ENCODE measurements around the gene CELF6.
"Not testable (repeated sequence)": the region's sequence is repeated elsewhere in the genome, so short reads cannot be mapped to it uniquely, and the experiment has no call there.

The CELF6 gene

GRCh38 chr15:72284781-72285180, 35.2 kb downstream of the CELF6 start:
- Histone ChIP-seq H3K27me3 (ENCODE audit: control insufficient read depth, insufficient read depth, low read length) (peaks cover 8% of the 10 kb centered on the region), H3K4me3 (ENCODE audit: low read depth, low read length) (no peak overlapping the region), H3K36me3 (ENCODE audit: control insufficient read depth, insufficient read depth, low read length) (no peaks in the 10 kb centered on the region), H3K9me3 (ENCODE audit: control insufficient read depth, insufficient read depth, low read length) (no peaks in the 10 kb centered on the region), H3K4me1 (ENCODE audit: control insufficient read depth, insufficient read depth, low read length) (no peaks in the 10 kb centered on the region), H3K9ac (ENCODE audit: low read depth, low read length) (no peak overlapping the region)

DNA sequence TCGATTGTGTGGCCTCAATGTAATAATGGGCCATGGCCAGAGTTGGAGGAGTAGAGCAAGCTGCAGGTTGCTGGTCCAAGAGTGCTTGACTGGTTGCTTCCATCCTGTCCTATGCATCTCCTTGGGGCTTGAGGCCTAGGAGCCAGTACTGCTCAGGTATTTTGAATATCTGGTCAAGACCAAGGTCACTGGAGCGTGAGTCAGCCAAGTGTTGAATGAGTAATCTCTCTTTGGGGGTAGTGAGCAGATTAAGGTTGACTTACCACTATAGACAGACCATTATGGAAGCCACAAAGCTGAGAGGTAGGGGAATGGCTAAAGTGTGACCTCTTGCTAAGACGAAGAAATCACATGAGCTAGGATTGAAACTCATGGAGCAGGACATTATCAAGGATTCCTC, 38.2 kb downstream of the CELF6 start:
- Histone ChIP-seq H3K36me3 (ENCODE audit: control insufficient read depth, insufficient read depth, low read length) (no peaks in the 10 kb centered on the region), H3K9ac (ENCODE audit: low read depth, low read length) (no peak overlapping the region), H3K4me1 (ENCODE audit: control insufficient read depth, insufficient read depth, low read length) (no peaks in the 10 kb centered on the region), H3K9me3 (ENCODE audit: control insufficient read depth, insufficient read depth, low read length) (no peaks in the 10 kb centered on the region), H3K4me3 (ENCODE audit: low read depth, low read length) (no peak overlapping the region), H3K27me3 (ENCODE audit: control insufficient read depth, insufficient read depth, low read length) (peaks cover 8% of the 10 kb centered on the region)

GRCh38 chr15:72280751-72281150, 39.2 kb downstream of the CELF6 start:
- no peaks in the 10 kb centered on the region for H3K36me3 ChIP-seq (ENCODE audit: control insufficient read depth, insufficient read depth, low read length)
- no peaks in the 10 kb centered on the region for H3K4me1 ChIP-seq (ENCODE audit: control insufficient read depth, insufficient read depth, low read length)
- H3K4me3 ChIP-seq (ENCODE audit: low read depth, low read length) = no peak overlapping the region
- no peak overlapping the region for H3K9ac ChIP-seq (ENCODE audit: low read depth, low read length)
- H3K27me3 ChIP-seq (ENCODE audit: control insufficient read depth, insufficient read depth, low read length) = peaks cover 8% of the 10 kb centered on the region
- no peaks in the 10 kb centered on the region for H3K9me3 ChIP-seq (ENCODE audit: control insufficient read depth, insufficient read depth, low read length)

DNA sequence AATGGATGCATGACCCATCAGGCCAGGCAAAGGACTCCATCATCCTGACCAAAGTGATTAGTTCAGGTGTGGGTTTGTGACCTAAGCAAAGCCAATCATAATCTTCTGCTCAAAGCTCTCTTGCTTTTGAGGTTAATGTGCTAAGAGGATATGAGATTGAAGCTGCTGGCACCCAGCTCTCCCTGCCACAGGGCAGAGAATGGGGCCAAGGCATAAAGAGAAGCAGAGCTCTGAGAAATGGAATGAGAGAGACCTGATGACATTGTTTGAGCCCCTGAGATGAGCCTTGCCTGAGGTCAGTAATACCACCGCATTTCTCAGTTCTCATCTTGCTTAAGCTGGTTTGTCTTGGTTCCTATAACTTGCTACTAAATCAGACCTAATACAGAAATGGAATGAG, 41.2 kb downstream of the CELF6 start:
- Histone ChIP-seq H3K9ac (ENCODE audit: low read depth, low read length) (no peak overlapping the region), H3K27me3 (ENCODE audit: control insufficient read depth, insufficient read depth, low read length) (peaks cover 8% of the 10 kb centered on the region), H3K4me3 (ENCODE audit: low read depth, low read length) (no peak overlapping the region), H3K9me3 (ENCODE audit: control insufficient read depth, insufficient read depth, low read length) (no peaks in the 10 kb centered on the region), H3K4me1 (ENCODE audit: control insufficient read depth, insufficient read depth, low read length) (no peaks in the 10 kb centered on the region), H3K36me3 (ENCODE audit: control insufficient read depth, insufficient read depth, low read length) (no peaks in the 10 kb centered on the region)

GRCh38 chr15:72276326-72276700, 43.6 kb downstream of the CELF6 start:
- H3K36me3 ChIP-seq (ENCODE audit: control insufficient read depth, insufficient read depth, low read length) = no peaks in the 10 kb centered on the region
- H3K4me1 ChIP-seq (ENCODE audit: control insufficient read depth, insufficient read depth, low read length) = no peaks in the 10 kb centered on the region
- H3K4me3 ChIP-seq (ENCODE audit: low read depth, low read length) = no peak overlapping the region
- peaks cover 8% of the 10 kb centered on the region for H3K27me3 ChIP-seq (ENCODE audit: control insufficient read depth, insufficient read depth, low read length)
- no peaks in the 10 kb centered on the region for H3K9me3 ChIP-seq (ENCODE audit: control insufficient read depth, insufficient read depth, low read length)
- no peak overlapping the region for H3K9ac ChIP-seq (ENCODE audit: low read depth, low read length)

DNA sequence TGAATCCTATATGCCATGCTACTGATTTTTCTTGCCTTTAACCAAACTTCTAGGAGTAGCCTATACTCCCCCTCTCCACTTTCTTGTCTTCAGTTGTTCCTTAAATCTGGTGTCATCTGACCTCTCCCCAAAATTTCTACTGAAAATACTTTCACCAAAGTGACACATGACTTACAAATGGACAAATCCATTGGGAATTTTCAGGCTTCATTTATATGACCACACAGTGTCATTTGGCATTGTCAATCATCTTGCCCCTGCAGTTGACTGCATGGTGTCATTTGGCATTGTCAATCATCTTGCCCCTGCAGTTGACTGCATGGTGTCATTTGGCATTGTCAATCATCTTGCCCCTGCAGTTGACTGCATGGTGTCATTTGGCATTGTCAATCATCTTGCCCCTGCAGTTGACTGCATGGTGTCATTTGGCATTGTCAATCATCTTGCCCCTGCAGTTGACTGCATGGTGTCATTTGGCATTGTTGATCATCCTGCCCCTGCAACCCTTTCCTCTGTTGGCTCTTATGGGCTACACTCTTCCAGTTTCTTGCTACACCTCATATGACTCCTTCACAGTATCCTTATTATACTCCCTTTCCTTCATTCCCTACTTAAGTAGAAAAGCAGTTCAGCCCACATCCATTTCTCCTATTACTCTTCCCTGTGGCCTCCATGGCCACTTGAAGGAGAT, 44.2 kb downstream of the CELF6 start:
- not testable (repeated sequence) for H3K9me3 ChIP-seq (ENCODE audit: control insufficient read depth, insufficient read depth, low read length); H3K9ac ChIP-seq (ENCODE audit: low read depth, low read length); H3K27me3 ChIP-seq (ENCODE audit: control insufficient read depth, insufficient read depth, low read length); H3K4me3 ChIP-seq (ENCODE audit: low read depth, low read length); H3K36me3 ChIP-seq (ENCODE audit: control insufficient read depth, insufficient read depth, low read length); H3K4me1 ChIP-seq (ENCODE audit: control insufficient read depth, insufficient read depth, low read length)

DNA sequence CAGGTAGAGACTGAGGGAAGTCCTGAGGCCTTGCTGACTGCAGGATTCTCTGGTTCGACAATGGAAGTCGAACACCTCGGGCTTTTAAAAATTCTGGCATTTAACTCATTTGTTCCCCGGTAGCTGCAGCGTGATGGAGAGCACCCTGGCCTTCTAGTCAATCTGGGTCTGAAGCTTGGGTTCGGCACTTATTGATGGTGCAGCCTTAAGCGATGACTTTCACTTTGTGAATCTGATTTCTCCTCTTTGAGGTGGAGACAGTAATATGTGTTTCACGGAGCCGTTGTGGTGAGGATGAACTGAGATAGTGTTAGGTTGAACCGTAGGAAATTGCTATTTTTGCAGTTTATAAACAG, 47.0 kb downstream of the CELF6 start:
- Histone ChIP-seq H3K4me1 (ENCODE audit: control insufficient read depth, insufficient read depth, low read length) (no peaks in the 10 kb centered on the region), H3K9ac (ENCODE audit: low read depth, low read length) (peak overlapping the region; percentile 0), H3K9me3 (ENCODE audit: control insufficient read depth, insufficient read depth, low read length) (no peaks in the 10 kb centered on the region), H3K4me3 (ENCODE audit: low read depth, low read length) (peak overlapping the region; percentile 74), H3K36me3 (ENCODE audit: control insufficient read depth, insufficient read depth, low read length) (peaks cover 3% of the 10 kb centered on the region), H3K27me3 (ENCODE audit: control insufficient read depth, insufficient read depth, low read length) (no peaks in the 10 kb centered on the region)

DNA sequence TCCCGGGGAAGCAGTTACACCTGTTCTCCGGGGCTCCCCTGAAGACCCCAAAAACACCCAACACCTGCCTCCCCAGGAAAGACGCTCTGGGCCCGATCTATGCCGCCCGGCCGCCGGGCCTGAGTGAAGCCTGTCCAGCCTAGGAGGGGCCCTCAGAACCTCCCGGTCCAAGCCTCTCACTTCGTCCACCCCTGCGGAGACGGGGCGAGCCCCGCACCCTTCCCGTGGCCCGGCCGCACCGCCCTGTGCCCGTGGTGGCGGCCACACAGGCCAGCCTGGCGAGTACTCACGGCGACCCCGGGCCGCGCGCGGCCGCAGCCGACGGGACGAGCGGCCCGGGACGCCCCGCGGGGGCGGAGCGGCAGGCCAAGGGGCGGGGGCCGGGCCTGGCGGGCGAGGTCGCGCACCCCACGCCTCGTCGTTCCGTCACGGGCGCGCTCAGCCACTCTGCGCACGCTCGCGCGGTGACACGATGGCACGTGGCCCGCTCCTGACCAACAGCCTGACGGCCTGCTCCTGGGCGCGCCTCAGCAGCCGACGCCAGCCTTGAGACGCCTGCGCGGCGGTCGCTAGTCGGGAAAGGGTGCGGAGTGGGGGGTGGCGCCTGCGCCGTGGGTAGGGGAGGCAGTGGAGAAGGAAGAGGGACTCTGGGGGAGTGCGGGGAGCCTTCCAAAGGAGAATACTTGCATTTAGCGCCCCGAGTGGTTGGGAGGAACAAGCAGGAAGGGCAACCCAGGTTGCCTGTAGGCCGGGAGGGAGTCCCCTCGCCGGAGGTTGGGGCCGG, 47.6 kb downstream of the CELF6 start, which contains the start of gene PARP6:
PARP6 (minus strand) TSS at position 342 of the 784 bp plus-strand sequence. CDS start 5,077 bp downstream, outside the sequence.
- Histone ChIP-seq H3K27me3 (ENCODE audit: control insufficient read depth, insufficient read depth, low read length) (no peaks in the 10 kb centered on the region), H3K9ac (ENCODE audit: low read depth, low read length) (peak within 1 kb of the TSS; percentile 70), H3K4me3 (ENCODE audit: low read depth, low read length) (peak within 1 kb of the TSS; percentile 74), H3K4me1 (ENCODE audit: control insufficient read depth, insufficient read depth, low read length) (no peaks in the 10 kb centered on the region), H3K36me3 (ENCODE audit: control insufficient read depth, insufficient read depth, low read length) (peaks cover 3% of the 10 kb centered on the region), H3K9me3 (ENCODE audit: control insufficient read depth, insufficient read depth, low read length) (no peaks in the 10 kb centered on the region)

- Histone ChIP-seq H3K4me3 (ENCODE audit: low read depth, low read length) (peak overlapping the region; percentile 74), H3K9me3 (ENCODE audit: control insufficient read depth, insufficient read depth, low read length) (no peaks in the 10 kb centered on the region), H3K9ac (ENCODE audit: low read depth, low read length) (peak overlapping the region; percentile 70), H3K4me1 (ENCODE audit: control insufficient read depth, insufficient read depth, low read length) (no peaks in the 10 kb centered on the region), H3K36me3 (ENCODE audit: control insufficient read depth, insufficient read depth, low read length) (peaks cover 8% of the 10 kb centered on the region), H3K27me3 (ENCODE audit: control insufficient read depth, insufficient read depth, low read length) (no peaks in the 10 kb centered on the region)
Observed at GRCh38 chr15:72271895-72272212, 48.1 kb downstream of the CELF6 start.

DNA sequence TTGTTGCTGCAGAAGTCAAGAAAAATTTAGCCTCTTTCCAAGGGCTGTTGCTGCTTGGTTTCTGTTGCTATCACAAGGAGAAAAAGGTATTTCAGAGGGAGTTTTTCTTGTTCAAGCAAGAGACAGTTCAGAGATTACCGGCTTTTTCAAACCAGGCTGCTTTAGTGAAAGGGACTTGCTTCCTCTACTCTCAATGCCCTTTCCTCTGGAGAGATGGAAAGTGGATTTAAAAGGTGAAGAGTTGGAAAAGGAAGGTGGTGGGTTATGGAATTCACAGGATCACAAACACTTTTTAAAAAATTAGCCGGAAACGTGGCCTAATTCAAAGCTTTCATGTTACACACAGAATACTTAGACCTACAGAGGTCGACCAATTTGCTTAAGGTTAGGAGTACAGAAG, 48.7 kb downstream of the CELF6 start:
- H3K9ac ChIP-seq (ENCODE audit: low read depth, low read length) = no peak overlapping the region
- H3K9me3 ChIP-seq (ENCODE audit: control insufficient read depth, insufficient read depth, low read length) = no peaks in the 10 kb centered on the region
- no peaks in the 10 kb centered on the region for H3K27me3 ChIP-seq (ENCODE audit: control insufficient read depth, insufficient read depth, low read length)
- H3K36me3 ChIP-seq (ENCODE audit: control insufficient read depth, insufficient read depth, low read length) = peaks cover 13% of the 10 kb centered on the region
- no peaks in the 10 kb centered on the region for H3K4me1 ChIP-seq (ENCODE audit: control insufficient read depth, insufficient read depth, low read length)
- no peak overlapping the region for H3K4me3 ChIP-seq (ENCODE audit: low read depth, low read length)

DNA sequence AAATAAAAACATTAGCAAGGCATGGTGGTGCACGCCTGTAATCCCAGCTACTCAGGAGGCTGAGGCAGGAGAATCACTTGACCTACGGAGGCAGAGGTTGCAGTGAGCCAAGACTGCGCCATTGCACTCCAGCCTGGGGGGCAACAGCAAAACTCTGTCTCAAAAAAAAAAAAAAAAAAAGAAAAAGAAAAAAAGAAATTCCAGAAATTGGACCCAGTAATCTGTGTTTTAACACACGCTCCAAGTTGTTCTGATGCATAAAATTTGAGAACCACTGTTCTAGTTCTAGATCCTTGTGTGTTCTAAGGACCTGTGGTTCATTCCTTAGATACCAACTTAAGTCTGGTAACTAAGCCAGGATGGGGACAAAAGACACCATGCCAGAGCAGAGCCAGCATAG, 50.2 kb downstream of the CELF6 start:
- no peaks in the 10 kb centered on the region for H3K4me1 ChIP-seq (ENCODE audit: control insufficient read depth, insufficient read depth, low read length)
- H3K9ac ChIP-seq (ENCODE audit: low read depth, low read length) = no peak overlapping the region
- H3K36me3 ChIP-seq (ENCODE audit: control insufficient read depth, insufficient read depth, low read length) = peaks cover 20% of the 10 kb centered on the region
- no peaks in the 10 kb centered on the region for H3K27me3 ChIP-seq (ENCODE audit: control insufficient read depth, insufficient read depth, low read length)
- H3K4me3 ChIP-seq (ENCODE audit: low read depth, low read length) = no peak overlapping the region
- H3K9me3 ChIP-seq (ENCODE audit: control insufficient read depth, insufficient read depth, low read length) = no peaks in the 10 kb centered on the region

DNA sequence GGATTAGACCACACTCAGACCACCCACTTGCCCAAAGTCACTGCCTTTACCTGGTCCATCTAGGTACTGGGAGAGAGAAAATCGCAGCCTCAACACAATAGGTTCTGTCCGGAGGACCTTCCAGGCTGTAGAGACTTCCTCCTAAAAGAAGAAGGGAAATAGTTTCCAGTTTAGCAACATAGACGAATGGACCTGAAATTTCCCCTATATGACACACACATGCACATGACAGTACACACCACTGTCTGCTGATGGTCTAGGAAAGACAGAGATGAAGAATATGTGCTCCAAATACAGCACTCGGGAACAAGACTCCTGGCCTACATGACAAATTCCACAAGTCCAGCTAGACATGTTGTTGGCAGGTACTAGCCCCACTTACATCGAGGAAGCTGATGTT, 54.9 kb downstream of the CELF6 start:
- Histone ChIP-seq H3K36me3 (ENCODE audit: control insufficient read depth, insufficient read depth, low read length) (peaks cover 41% of the 10 kb centered on the region), H3K4me3 (ENCODE audit: low read depth, low read length) (no peak overlapping the region), H3K9me3 (ENCODE audit: control insufficient read depth, insufficient read depth, low read length) (no peaks in the 10 kb centered on the region), H3K4me1 (ENCODE audit: control insufficient read depth, insufficient read depth, low read length) (no peaks in the 10 kb centered on the region), H3K9ac (ENCODE audit: low read depth, low read length) (no peak overlapping the region), H3K27me3 (ENCODE audit: control insufficient read depth, insufficient read depth, low read length) (no peaks in the 10 kb centered on the region)
